Measurements from ENCODE around the gene ARL15.

ARL15 gene

GRCh38 chr5:54313311-54314270 lies 3.2 kb upstream of the ARL15 start:
- no peak for DNase-seq

DNA sequence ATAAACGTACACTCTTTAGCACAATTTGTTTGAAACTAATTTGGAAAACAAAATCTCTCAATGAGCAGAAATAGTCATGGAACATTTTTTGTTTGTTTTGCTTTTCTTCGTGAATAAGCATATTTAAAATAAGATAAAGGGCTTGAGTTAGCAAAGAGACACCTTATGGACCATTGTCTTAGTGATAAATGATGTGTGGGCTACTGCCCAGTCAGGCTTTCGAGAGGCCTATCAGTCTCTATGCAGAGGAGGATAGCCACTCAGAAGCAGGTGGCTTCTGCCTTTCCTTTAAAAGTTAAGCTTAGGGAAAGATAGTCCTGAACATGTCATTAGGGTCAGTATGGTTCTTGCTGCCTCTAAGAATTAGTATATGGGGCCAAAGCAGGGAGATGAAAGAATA lies 2.1 kb upstream of the ARL15 start:
- no peak for DNase-seq

DNA sequence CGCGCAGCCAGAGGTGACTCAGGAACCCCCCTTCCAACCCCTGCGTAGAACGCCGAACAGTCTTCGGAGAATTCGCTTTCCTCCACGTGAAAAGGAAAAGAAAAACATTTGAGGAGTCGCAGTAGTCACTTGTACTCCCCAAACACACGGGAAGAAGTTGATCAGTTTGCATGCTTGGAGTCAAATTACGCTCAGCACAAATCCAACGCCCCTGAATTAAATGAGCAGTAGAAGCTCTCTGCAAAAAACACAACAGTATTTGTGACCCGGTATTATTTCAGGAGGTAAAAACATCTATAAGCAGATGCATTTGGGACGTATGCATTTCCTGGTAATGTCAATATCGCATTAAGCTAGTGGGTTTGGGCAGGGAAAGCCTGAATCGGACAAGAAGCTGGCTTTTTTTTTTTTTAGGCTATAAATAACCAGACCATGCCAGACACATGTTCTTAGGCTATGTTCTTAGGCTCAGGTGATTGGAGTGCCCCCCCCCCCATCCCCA lies 854 bp upstream of the ARL15 start:
- DNase-seq = no peak

- peak; percentile 40 for DNase-seq
Measured at GRCh38 chr5:54309691-54310432, 511 bp downstream of the ARL15 start.

- DNase-seq = no peak
Measured at GRCh38 chr5:54309276-54309675, 1.1 kb downstream of the ARL15 start.

- no peak for DNase-seq
Measured at GRCh38 chr5:54307583-54307982, 2.8 kb downstream of the ARL15 start.

- DNase-seq = no peak
Measured at GRCh38 chr5:54306893-54307292, 3.5 kb downstream of the ARL15 start.

GRCh38 chr5:54305737-54306136 lies 4.6 kb downstream of the ARL15 start:
- no peak for DNase-seq

DNA sequence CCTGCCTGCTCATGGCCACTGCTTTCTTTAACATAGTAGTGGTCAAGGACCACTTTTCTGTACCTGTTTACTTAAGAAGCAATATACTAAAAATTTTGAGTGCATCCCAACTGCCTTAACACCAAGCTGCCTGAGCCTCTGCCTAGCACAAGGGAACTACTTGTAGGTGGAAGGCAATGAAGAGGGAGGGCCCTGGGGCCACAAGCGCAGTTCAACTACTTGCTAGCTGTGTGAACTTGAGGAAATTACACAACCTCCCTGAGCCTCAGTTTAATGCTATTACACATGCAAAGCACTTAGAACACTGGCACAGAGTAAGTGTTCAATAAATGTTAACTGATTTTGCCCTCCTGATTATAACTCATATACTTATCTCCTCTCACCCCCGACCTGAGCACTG lies 6.3 kb downstream of the ARL15 start:
- no peak for DNase-seq

DNA sequence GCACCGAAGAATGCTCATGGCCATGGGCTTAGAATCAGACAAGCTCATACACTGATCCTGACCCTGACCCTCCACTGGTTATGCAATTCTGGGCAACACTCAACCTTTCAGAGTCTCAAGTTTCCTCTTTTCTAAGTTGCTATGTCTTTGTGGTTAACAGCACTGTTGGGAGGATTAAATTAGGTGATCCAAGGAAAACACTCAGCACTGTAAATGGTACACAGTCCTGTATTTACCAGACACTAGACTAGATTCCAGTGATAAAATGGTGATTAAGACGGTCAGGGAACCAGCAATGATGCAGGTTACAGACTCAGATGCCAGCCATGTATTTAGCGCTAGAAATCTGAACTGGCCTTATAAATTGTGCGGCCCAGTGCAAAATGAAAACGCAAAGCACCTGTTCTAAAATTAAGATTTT lies 8.1 kb downstream of the ARL15 start:
- DNase-seq = no peak

- no peak for DNase-seq
Measured at GRCh38 chr5:54301849-54302248, 8.5 kb downstream of the ARL15 start.

- no peak for DNase-seq
Measured at GRCh38 chr5:54301220-54301619, 9.2 kb downstream of the ARL15 start.

DNA sequence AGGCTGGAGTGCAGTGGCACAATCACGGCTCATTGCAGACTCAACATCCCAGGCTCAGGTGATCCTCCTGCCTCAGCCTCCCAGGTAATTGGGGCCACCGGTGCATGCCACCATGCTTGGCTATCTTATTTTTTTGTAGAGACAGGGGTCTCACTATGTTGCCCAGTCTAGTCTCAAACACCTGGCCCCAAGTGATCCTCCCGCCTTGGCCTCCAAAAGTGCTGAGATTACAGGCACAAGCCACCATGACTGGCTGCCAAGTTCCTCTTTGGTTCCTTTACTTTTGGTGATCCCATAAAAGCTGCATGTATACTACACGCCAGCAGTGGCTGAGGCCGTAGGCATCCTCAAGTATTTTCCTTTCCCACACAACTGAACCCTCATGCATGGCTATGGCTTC lies 11.4 kb downstream of the ARL15 start:
- DNase-seq = no peak

GRCh38 chr5:54296386-54296785 lies 14.0 kb downstream of the ARL15 start:
- no peak for DNase-seq

GRCh38 chr5:54295651-54296276 lies 14.6 kb downstream of the ARL15 start:
- no peak for DNase-seq

- DNase-seq = no peak
Measured at GRCh38 chr5:54294097-54294667, 16.2 kb downstream of the ARL15 start.

- no peak for DNase-seq
Measured at GRCh38 chr5:54292866-54293265, 17.5 kb downstream of the ARL15 start.

- peak; percentile 4 for DNase-seq
Measured at GRCh38 chr5:54291498-54291897, 18.9 kb downstream of the ARL15 start.

GRCh38 chr5:54289769-54290168 lies 20.6 kb downstream of the ARL15 start:
- DNase-seq = no peak

DNA sequence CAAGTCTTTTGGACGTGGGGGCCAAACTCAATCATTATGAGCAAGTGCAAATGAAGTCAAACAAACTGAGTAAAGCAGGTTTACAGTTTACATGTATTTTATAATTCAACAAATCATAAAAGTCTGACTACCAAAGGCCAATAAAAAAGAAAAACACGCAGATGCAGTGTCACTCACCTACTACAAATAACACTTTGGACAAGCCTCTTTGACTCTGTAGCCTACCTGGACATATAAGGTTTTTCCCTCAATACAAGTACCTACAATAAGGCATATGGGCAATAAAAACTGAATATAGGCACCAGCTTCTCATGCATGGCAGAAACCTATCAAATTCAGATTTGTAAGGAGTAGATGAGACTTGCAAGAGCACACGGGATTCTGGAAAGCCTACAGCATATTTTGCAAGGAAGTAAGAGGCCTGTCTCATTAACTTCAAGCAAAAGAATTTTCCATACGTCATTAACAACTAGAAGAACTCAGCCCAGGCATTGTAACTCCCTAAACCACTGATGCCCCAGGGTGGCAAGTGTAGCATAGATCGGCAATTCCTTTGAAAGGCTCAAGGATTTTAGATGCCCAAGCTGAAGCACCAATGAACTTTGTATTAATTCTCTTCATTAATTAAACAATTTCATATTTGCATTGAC lies 21.7 kb downstream of the ARL15 start:
- no peak for DNase-seq

- DNase-seq = no peak
Measured at GRCh38 chr5:54285686-54286085, 24.7 kb downstream of the ARL15 start.

DNA sequence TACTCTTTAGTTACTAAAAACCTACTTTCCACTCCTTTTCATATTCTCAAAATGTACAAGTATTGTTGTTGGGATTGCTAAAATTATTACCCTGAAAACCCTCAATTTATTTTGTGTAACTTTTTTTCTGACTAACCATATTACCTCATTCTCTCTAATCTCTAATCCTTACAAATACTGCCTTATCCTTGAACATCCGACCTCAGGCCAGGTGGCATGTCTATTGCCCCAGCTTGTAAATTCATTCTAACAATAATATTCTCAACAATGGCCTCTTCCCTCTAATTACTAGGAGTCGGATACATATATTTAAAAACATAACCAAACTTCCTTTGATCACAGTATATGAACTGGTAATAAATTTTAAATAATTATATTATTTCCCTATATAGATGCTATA lies 25.8 kb downstream of the ARL15 start:
- DNase-seq = no peak

GRCh38 chr5:54282876-54283275 lies 27.5 kb downstream of the ARL15 start:
- no peak for DNase-seq
